Trophoblast cell (in vitro differentiated cells and primary cell): ENCODE measurements around the gene OR2AT4.
A peak's percentile ranks its signal among the peaks of the same experiment; 100 is the strongest.

Experiments used
- DNase-seq, 2 donors: peaks; one replicate each; pipeline ENCODE4 v3.0.0-alpha.2; 2016
- H2AFZ ChIP-seq: 2 replicates; pipeline ENCODE4 v1.6.1; 2013; ENCODE audit warnings: low read length, moderate library complexity, mild to moderate bottlenecking; ENCODE audit not compliant: insufficient read depth, poor library complexity
- H2AK5ac ChIP-seq: 2 replicates; pipeline ENCODE4 v1.6.1; 2013; ENCODE audit warnings: mild to moderate bottlenecking, low read length
- H2BK120ac ChIP-seq: 2 replicates; pipeline ENCODE4 v1.6.1; 2013; ENCODE audit warnings: low read length, mild to moderate bottlenecking, moderate library complexity; ENCODE audit not compliant: insufficient read depth, poor library complexity
- H2BK12ac ChIP-seq: 2 replicates; pipeline ENCODE4 v1.6.1; 2013; ENCODE audit warnings: mild to moderate bottlenecking, low read length, moderate library complexity
- H2BK5ac ChIP-seq: 2 replicates; pipeline ENCODE4 v1.6.1; 2013; ENCODE audit warnings: low read length, low read depth, moderate library complexity, mild to moderate bottlenecking; ENCODE audit not compliant: poor library complexity
- H3K14ac ChIP-seq: 2 replicates; pipeline ENCODE4 v1.6.1; 2013; ENCODE audit warnings: mild to moderate bottlenecking, low read length
- H3K18ac ChIP-seq: 2 replicates; pipeline ENCODE4 v1.6.1; 2013; ENCODE audit warnings: mild to moderate bottlenecking, low read length
- H3K23ac ChIP-seq: 2 replicates; pipeline ENCODE4 v1.6.1; 2013; ENCODE audit warnings: low read length
- H3K27ac ChIP-seq: 2 replicates; pipeline ENCODE4 v1.5.1; 2013; ENCODE audit warnings: low read depth, mild to moderate bottlenecking, inconsistent platforms, low read length, moderate library complexity
- H3K27me3 ChIP-seq: 2 replicates; pipeline ENCODE4 v1.6.1; 2013; ENCODE audit warnings: inconsistent platforms, mild to moderate bottlenecking, low read length, moderate library complexity; ENCODE audit not compliant: insufficient read depth
- H3K36me3 ChIP-seq, 2 experiments: 1 replicate in 1 of 2; 2 replicates in 1 of 2; pipeline ENCODE4 v1.6.1; 2013; ENCODE audit warnings: low read length in 2 of 2, mild to moderate bottlenecking in 2 of 2, moderate library complexity in 1 of 2; ENCODE audit not compliant: insufficient read depth in 2 of 2, control insufficient read depth in 1 of 2
- H3K4ac ChIP-seq: 2 replicates; pipeline ENCODE4 v1.6.1; 2013; ENCODE audit warnings: low read depth, mild to moderate bottlenecking, low read length, moderate library complexity
- H3K4me1 ChIP-seq, 2 experiments: 1 replicate in 1 of 2; 2 replicates in 1 of 2; pipeline ENCODE4 v1.6.1; 2013; ENCODE audit warnings: low read length in 2 of 2, mild to moderate bottlenecking in 2 of 2, moderate library complexity in 1 of 2; ENCODE audit not compliant: insufficient read depth in 2 of 2, control insufficient read depth in 1 of 2
- H3K4me2 ChIP-seq: 2 replicates; pipeline ENCODE4 v1.6.1; 2013; ENCODE audit warnings: inconsistent platforms, mild to moderate bottlenecking, low read length, moderate library complexity
- H3K4me3 ChIP-seq: 2 replicates; pipeline ENCODE4 v1.5.1; 2013; ENCODE audit warnings: mild to moderate bottlenecking, low read depth, low read length, inconsistent platforms
- H3K79me1 ChIP-seq: one replicate; pipeline ENCODE4 v1.6.1; 2013; ENCODE audit warnings: low read length
- H3K79me2 ChIP-seq: 2 replicates; pipeline ENCODE4 v1.6.1; 2013; ENCODE audit warnings: low read length, mild to moderate bottlenecking; ENCODE audit not compliant: control insufficient read depth, insufficient read depth, poor library complexity
- H3K9ac ChIP-seq: 2 replicates; pipeline ENCODE4 v1.6.1; 2013; ENCODE audit warnings: mild to moderate bottlenecking, low read length
- H3K9me3 ChIP-seq: 2 replicates; pipeline ENCODE4 v1.6.1; 2013; ENCODE audit warnings: low read depth, mild to moderate bottlenecking, control low read depth, inconsistent platforms, low read length; ENCODE audit not compliant: insufficient read depth
- H4K12ac ChIP-seq: 2 replicates; pipeline ENCODE4 v1.6.1; 2013; ENCODE audit warnings: low read depth, mild to moderate bottlenecking, low read length, moderate library complexity
- H4K8ac ChIP-seq: 2 replicates; pipeline ENCODE4 v1.6.1; 2013; ENCODE audit warnings: low read depth, mild to moderate bottlenecking, low read length, moderate library complexity
- H4K91ac ChIP-seq: one replicate; pipeline ENCODE4 v1.6.1; 2013; ENCODE audit warnings: low read depth, mild to moderate bottlenecking, low read length, moderate library complexity
- WGBS: extraction: QIAGEN DNeasy Blood & Tissue Kit; methylation state at CpG from one replicate; pipeline ENCODE4 v1.1.7; 2013; ENCODE audit warnings: missing lambda C conversion rate; ENCODE audit not compliant: insufficient read length, insufficient coverage; ENCODE audit errors: extremely low coverage; 5-methylcytosine and 5-hydroxymethylcytosine counted together

OR2AT4 gene

DNA sequence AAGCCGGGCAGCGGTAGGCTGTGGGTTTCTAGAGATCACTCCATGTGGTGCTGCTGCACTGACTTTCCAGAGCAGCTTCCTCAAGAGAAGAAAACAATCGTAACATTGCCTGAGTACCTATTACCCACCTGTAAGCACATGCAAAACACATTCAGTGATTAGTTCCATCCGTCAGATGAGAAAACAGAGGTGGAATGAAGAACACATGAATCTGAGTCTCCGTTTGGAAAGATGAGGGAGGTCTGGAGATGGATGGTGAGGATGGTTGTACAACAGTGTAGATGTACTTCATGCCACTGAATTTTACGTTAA, 46.7 kb upstream of the OR2AT4 start:
- Histone ChIP-seq H3K36me3 (no peaks in the 10 kb centered on the region), H3K4me3 (no peak overlapping the region), H4K91ac (no peak overlapping the region), H3K14ac (no peak overlapping the region), H4K8ac (no peak overlapping the region), H3K4ac (no peak overlapping the region), H3K79me2 (no peaks in the 10 kb centered on the region), H3K27ac (no peak overlapping the region), H2BK120ac (no peak overlapping the region), H3K79me1 (no peaks in the 10 kb centered on the region), H3K23ac (no peak overlapping the region), H3K27me3 (no peaks in the 10 kb centered on the region), H2AK5ac (no peak overlapping the region), H3K9me3 (no peaks in the 10 kb centered on the region), H3K18ac (no peak overlapping the region), H2BK5ac (no peak overlapping the region), H3K9ac (no peak overlapping the region), H2BK12ac (no peak overlapping the region), H3K4me1 (peaks cover 5 to 7% of the 10 kb centered on the region in 2 experiments), H2AFZ (no peak overlapping the region), H3K4me2 (no peak overlapping the region), H4K12ac (no peak overlapping the region)
- no peak for DNase-seq
- WGBS = no CpG with 5 or more reads among the region's 6 CpGs

GRCh38 chr11:75142714-75143419, 46.2 kb upstream of the OR2AT4 start:
- DNase-seq = peak; percentile 62 to 83
- Histone ChIP-seq H3K4me1 (peaks cover 5 to 6% of the 10 kb centered on the region in 2 experiments), H4K12ac (no peak overlapping the region), H2AFZ (no peak overlapping the region), H3K4me2 (no peak overlapping the region), H3K79me1 (no peaks in the 10 kb centered on the region), H2BK120ac (no peak overlapping the region), H3K4ac (no peak overlapping the region), H2AK5ac (no peak overlapping the region), H3K9ac (no peak overlapping the region), H2BK5ac (no peak overlapping the region), H3K23ac (no peak overlapping the region), H3K14ac (no peak overlapping the region), H3K79me2 (no peaks in the 10 kb centered on the region), H4K91ac (no peak overlapping the region), H2BK12ac (no peak overlapping the region), H4K8ac (no peak overlapping the region), H3K4me3 (no peak overlapping the region), H3K18ac (no peak overlapping the region), H3K27me3 (no peaks in the 10 kb centered on the region), H3K36me3 (no peaks in the 10 kb centered on the region), H3K27ac (no peak overlapping the region), H3K9me3 (no peaks in the 10 kb centered on the region)
- WGBS = no CpG with 5 or more reads among the region's 10 CpGs

DNA sequence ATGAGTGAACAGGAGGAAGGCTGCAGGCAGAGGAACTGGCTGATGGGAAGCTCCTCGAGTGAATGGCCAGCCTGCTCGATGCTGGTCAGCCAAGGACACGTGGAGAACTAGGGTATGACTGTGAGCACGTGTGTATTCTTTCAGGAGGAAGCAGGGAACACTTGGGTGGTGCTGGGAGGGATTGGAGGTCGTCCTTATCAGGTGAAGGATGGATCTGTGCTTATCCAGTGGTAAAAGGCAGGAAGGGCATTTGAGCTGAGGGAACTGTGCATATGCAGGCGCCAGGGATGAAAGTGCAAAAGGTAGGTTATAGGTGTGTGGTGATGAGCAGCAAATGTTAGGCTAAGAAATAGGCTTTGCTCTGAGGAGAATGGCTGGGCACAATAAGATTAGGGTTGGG, 44.5 kb upstream of the OR2AT4 start:
- no peak overlapping the region for H3K4me3 ChIP-seq
- H3K79me1 ChIP-seq = no peaks in the 10 kb centered on the region
- H2AK5ac ChIP-seq = no peak overlapping the region
- H3K27ac ChIP-seq = no peak overlapping the region
- H3K14ac ChIP-seq = no peak overlapping the region
- H3K79me2 ChIP-seq = no peaks in the 10 kb centered on the region
- no peaks in the 10 kb centered on the region for H3K27me3 ChIP-seq
- H3K23ac ChIP-seq = no peak overlapping the region
- no CpG with 5 or more reads among the region's 6 CpGs for WGBS
- H3K36me3 ChIP-seq = no peaks in the 10 kb centered on the region
- no peak overlapping the region for H4K12ac ChIP-seq
- no peaks in the 10 kb centered on the region for H3K9me3 ChIP-seq
- H3K4me1 ChIP-seq = peaks cover 0 to 3% of the 10 kb centered on the region in 2 experiments
- H4K91ac ChIP-seq = no peak overlapping the region
- H2BK12ac ChIP-seq = no peak overlapping the region
- no peak overlapping the region for H3K4ac ChIP-seq
- no peak overlapping the region for H2BK5ac ChIP-seq
- no peak for DNase-seq
- no peak overlapping the region for H2BK120ac ChIP-seq
- H3K4me2 ChIP-seq = no peak overlapping the region
- H2AFZ ChIP-seq = no peak overlapping the region
- H3K9ac ChIP-seq = no peak overlapping the region
- no peak overlapping the region for H3K18ac ChIP-seq
- no peak overlapping the region for H4K8ac ChIP-seq

GRCh38 chr11:75140269-75141138, 43.8 kb upstream of the OR2AT4 start:
- no peak overlapping the region for H2BK12ac ChIP-seq
- no peak overlapping the region for H4K8ac ChIP-seq
- no CpG with 5 or more reads among the region's 22 CpGs for WGBS

More at GRCh38 chr11:75140269-75141138, 43.8 kb upstream of the OR2AT4 start:
- Histone ChIP-seq H3K27ac (no peak overlapping the region), H3K79me2 (no peaks in the 10 kb centered on the region), H3K4me2 (no peak overlapping the region), H3K9me3 (no peaks in the 10 kb centered on the region), H2BK5ac (no peak overlapping the region), H2BK120ac (no peak overlapping the region), H3K14ac (no peak overlapping the region), H3K23ac (no peak overlapping the region), H3K9ac (no peak overlapping the region), H3K4me3 (no peak overlapping the region), H4K91ac (no peak overlapping the region), H4K12ac (no peak overlapping the region), H2AFZ (no peak overlapping the region), H3K79me1 (no peaks in the 10 kb centered on the region), H2AK5ac (no peak overlapping the region), H3K36me3 (no peaks in the 10 kb centered on the region), H3K4me1 (peaks cover 0 to 3% of the 10 kb centered on the region in 2 experiments), H3K18ac (no peak overlapping the region), H3K4ac (no peak overlapping the region), H3K27me3 (no peaks in the 10 kb centered on the region)
- peak; percentile 37 to 83 for DNase-seq
